Stomach smooth muscle (tissue), 2 donors: Measurements from ENCODE around the gene GDPD4.

ENCODE experiments used
- H3K27ac ChIP-seq: one replicate; pipeline ENCODE4 v1.7.0; 2013; ENCODE audit warnings: mild to moderate bottlenecking, low read length, inconsistent platforms
- H3K27me3 ChIP-seq, 2 donors: one replicate each; pipeline ENCODE4 v1.7.0; 2013; ENCODE audit warnings: low read length in 2 of 2; ENCODE audit not compliant: insufficient read depth in 2 of 2, control insufficient read depth in 1 of 2
- H3K36me3 ChIP-seq, 2 donors: one replicate each; pipeline ENCODE4 v1.7.0; 2013; ENCODE audit warnings: low read length in 2 of 2; ENCODE audit not compliant: control insufficient read depth in 2 of 2, insufficient read depth in 2 of 2
- H3K4me1 ChIP-seq: one replicate; pipeline ENCODE4 v1.7.0; 2013; ENCODE audit warnings: low read length; ENCODE audit not compliant: control insufficient read depth, insufficient read depth
- H3K4me3 ChIP-seq, 2 donors: one replicate each; pipeline ENCODE4 v1.7.0; 2013; ENCODE audit warnings: low read length in 2 of 2
- H3K9ac ChIP-seq, 2 donors: one replicate each; pipeline ENCODE4 v1.7.0; 2013; ENCODE audit warnings: low read length in 2 of 2, mild to moderate bottlenecking in 1 of 2
- H3K9me3 ChIP-seq, 2 donors: one replicate each; pipeline ENCODE4 v1.7.0; 2013; ENCODE audit warnings: low read length in 2 of 2; ENCODE audit not compliant: control insufficient read depth in 2 of 2
- donor health status: healthy.
- donor health status: Pancreatic carcinoma.

GDPD4 gene

DNA sequence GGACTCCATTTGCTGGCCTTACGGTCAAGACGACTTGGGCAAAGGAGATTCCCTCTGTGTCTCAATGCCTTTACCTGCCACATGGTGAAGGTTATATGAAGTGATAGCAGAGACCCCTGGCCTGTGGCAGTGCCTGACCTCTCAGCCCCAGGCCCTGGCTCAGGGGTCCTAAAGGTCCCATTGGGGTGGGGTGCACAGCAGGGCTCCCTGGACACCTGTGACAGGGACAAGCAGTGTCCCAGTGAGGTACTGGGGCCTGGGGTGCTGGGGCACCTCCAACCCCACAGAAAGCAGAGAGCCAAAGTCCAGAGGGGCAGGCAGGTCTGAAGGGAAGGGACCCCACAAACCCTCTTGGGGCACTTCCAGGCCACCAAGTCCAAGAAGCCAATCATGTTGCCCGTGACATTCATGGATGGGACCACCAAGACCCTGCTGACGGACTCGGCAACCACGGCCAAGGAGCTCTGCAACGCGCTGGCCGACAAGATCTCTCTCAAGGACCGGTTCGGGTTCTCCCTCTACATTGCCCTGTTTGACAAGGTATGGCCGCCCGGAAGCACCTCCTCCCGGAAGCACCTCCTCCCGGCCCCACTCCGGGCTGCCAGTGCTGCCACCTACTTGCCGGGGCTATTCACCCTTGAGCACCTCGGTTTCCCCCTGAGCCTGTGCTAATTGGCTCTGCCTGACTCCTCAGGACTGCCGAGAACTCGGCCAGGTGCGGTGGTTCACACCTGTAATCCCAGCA, 111.0 kb downstream of the GDPD4 start:
- no peaks in the 10 kb centered on the region for H3K9me3 ChIP-seq
- no peak overlapping the region for H3K9ac ChIP-seq
- no peaks in the 10 kb centered on the region for H3K27me3 ChIP-seq
- no peaks in the 10 kb centered on the region for H3K36me3 ChIP-seq
- no peak overlapping the region for H3K4me3 ChIP-seq
- H3K27ac ChIP-seq: no peak overlapping the region
- H3K4me1 ChIP-seq: no peaks in the 10 kb centered on the region

- no peaks in the 10 kb centered on the region for H3K9me3 ChIP-seq
- no peak overlapping the region for H3K9ac ChIP-seq
- H3K27ac ChIP-seq: no peak overlapping the region
- H3K4me3 ChIP-seq: no peak overlapping the region
- no peaks in the 10 kb centered on the region for H3K27me3 ChIP-seq
- no peaks in the 10 kb centered on the region for H3K36me3 ChIP-seq
- no peaks in the 10 kb centered on the region for H3K4me1 ChIP-seq
Measured at GRCh38 chr11:77189588-77190210, 111.8 kb downstream of the GDPD4 start.

DNA sequence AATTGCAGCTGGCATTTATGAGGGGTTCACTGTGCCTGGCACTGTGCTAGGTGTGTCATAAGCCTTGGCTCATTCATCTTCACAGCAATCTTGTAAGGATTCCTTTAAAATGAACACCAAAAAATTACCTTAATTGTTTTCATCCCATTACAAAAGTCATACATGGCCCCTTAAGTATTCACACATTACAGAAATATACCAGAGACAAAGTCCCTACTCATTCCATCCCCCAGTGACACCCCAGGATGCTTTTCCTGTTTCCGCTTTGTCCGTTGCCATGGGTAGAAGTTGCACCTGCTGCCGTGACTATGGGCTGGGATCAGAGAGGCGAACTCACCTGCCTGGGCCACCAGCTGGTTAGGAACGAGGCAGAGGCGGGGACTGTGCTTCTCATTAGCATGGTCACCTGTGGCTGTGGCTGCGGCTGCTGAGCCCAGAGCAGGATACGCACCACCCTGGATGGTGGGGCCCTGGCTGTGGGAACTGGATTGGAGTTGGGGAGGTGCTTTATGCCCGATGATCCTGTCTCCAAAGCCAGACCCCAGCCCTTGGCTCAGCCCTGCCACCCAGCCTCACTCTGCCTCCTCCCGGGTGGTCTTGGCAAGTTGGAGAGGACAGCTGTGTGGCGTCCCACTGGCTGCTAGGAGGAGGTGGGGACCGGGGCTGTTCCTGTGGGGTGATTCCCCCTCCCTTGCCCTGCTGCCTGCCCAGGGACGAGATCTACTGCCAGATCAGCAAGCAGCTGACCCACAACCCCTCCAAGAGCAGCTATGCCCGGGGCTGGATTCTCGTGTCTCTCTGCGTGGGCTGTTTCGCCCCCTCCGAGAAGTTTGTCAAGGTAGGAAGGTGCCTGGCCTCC, 112.6 kb downstream of the GDPD4 start:
- H3K27ac ChIP-seq: no peak overlapping the region
- no peaks in the 10 kb centered on the region for H3K4me1 ChIP-seq
- no peak overlapping the region for H3K4me3 ChIP-seq
- H3K36me3 ChIP-seq: no peaks in the 10 kb centered on the region
- no peak overlapping the region for H3K9ac ChIP-seq
- no peaks in the 10 kb centered on the region for H3K9me3 ChIP-seq
- H3K27me3 ChIP-seq: no peaks in the 10 kb centered on the region

DNA sequence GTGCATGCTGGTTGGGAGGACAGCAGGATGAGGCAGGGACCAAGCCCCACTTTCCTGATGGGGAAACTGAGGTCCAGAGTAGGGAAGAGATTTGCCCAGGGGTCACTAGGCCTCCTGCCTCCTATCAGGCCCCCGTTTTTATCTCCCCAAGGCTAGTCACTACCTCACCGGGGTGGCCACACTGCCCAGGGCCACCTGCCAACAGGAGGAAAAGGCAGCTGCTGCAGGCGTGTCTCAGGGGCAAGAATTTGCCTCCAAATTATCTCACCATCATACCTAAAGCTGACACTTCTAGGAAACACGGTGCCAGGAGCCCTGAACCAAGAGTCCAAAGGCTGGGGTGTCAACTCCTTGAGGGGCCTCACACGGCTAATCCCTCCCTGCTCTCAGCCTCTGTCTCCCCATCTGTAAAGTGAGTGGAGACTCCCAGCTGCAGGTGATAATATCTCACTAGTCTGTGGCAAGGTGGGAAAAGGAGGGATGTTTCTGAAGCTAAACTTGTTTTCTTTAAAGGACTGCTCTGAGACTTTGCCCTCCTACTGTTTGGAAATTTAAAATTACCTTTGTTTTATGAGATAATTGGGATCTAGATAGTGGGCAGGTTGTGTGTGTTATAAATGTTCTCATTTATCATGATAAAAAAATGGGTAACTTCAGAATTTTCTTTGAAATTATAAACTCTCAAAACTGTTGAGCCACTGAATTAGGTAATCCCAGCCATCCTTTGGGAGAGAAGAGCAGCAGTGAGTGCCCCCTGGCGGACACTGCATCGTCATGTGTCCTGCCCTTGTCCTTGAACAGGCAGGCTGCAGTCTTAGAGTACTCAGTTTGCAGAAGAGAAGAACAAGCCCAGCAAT, 113.5 kb downstream of the GDPD4 start:
- Histone ChIP-seq H3K36me3 (no peaks in the 10 kb centered on the region), H3K9me3 (no peaks in the 10 kb centered on the region), H3K27ac (no peak overlapping the region), H3K4me3 (no peak overlapping the region), H3K9ac (no peak overlapping the region), H3K4me1 (no peaks in the 10 kb centered on the region), H3K27me3 (no peaks in the 10 kb centered on the region)

DNA sequence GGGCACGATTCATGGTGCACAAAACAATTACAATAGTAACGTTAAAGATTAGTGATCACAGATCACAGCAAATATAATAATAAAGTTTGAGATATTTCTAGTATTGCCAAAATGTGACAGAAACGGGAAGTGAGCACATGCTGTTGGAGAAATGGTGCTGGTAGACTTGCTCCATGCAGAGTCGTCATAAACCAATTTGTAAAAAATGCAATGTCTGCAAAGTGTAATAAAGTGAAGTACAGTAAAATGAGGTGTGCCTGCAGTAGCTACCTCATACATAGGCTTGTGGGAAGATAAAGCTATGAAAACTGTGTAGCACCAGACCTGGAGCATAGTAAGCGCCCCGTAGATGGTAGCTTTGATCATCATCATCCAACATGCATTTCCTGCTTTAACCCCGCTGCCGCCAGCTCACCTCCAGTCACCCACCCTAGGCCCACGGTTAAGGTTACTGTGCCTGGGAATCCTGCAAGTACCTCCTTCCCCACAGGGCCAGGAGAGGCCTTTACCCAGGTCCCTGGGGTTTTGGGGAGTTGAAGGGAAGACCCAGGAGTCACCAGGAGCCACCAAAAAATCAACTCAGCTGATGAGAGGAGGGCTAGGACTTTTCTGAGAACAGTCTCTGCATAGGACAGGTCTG, 114.3 kb downstream of the GDPD4 start:
- H3K36me3 ChIP-seq: no peaks in the 10 kb centered on the region
- no peaks in the 10 kb centered on the region for H3K9me3 ChIP-seq
- no peaks in the 10 kb centered on the region for H3K4me1 ChIP-seq
- H3K27me3 ChIP-seq: no peaks in the 10 kb centered on the region
- no peak overlapping the region for H3K9ac ChIP-seq
- no peak overlapping the region for H3K4me3 ChIP-seq
- H3K27ac ChIP-seq: no peak overlapping the region

DNA sequence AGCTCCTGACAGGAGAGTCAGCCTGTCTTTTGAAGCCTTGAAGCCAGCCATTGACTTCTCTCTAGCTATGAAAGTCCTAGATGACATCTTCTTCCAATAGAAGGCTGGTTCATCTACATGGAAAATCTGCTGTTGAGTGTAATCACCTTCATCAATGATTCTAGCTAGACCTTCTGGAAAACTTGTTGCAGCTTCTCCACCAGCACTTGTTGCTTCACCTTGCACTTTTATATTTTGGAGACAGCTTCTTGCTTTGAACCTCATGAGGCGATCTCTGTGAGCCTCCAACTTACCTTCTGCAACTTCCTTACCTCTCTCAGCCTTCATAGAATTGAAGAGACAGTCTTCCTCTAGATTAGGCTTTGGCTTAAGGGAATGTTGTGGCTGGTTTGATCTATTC, 115.2 kb downstream of the GDPD4 start:
- Histone ChIP-seq H3K36me3 (no peaks in the 10 kb centered on the region), H3K9ac (no peak overlapping the region), H3K4me1 (no peaks in the 10 kb centered on the region), H3K9me3 (no peaks in the 10 kb centered on the region), H3K4me3 (no peak overlapping the region), H3K27ac (no peak overlapping the region), H3K27me3 (no peaks in the 10 kb centered on the region)

DNA sequence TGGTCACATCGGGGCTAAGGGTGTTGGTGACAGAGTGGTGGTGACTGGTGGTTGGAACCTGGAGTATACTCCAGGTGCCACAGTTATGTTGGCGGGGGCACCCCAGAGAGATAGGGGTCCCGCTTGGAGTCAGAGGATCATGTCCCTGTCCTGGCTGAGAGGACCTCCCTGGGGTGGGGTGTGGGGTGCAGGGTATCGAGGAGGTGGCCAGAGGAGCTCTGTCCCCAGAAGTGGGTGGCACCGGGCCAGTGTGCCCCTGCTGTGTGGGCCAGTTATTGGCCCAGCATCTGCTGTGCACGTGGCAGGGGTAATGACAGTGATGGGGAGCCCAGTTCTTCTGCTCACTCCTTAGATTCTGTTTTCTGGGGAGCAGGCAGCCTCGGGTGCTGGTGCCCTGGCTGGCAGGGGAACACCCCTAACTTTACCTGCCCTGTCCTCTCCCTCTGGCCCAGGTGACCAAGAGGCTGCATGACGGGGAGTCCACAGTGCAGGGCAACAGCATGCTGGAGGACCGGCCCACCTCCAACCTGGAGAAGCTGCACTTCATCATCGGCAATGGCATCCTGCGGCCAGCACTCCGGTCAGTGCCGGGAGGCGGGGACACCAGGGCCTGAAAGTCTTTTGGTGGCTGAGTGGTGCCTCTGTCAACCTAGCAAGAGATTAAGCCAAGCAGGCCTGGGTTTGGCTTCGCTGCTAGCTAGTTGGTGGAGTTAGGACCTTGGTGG, 117.2 kb downstream of the GDPD4 start:
- H3K9me3 ChIP-seq: no peaks in the 10 kb centered on the region
- no peak overlapping the region for H3K4me3 ChIP-seq
- H3K27me3 ChIP-seq: no peaks in the 10 kb centered on the region
- no peak overlapping the region for H3K9ac ChIP-seq
- H3K36me3 ChIP-seq: no peaks in the 10 kb centered on the region
- no peak overlapping the region for H3K27ac ChIP-seq
- H3K4me1 ChIP-seq: no peaks in the 10 kb centered on the region

DNA sequence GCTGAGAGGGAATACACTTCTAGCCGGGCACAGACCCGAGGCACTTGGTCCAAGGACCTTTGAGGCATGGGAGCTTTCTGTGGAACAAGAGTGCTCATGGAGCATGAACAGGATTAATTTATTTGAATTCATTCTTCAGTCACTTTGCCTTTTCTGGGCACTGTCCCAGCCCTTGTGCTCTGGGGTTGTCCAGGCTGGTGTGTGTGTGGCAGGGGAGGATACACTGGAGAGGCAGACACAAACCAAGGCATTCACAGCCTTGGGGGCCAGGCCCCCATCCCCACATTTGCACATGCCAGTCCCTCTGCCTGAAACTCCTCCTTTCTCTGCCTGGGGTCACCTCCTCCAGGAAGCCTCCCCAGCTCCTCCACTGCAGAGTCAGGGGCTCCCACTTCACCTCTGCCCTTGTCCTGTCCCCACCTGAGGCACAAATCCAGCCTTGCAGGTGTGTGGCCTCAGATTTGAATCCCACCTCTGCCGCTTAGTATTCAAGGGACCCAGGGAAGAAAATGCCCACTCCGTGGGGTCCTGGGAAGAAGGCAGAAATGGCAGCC, 118.0 kb downstream of the GDPD4 start:
- Histone ChIP-seq H3K9me3 (no peaks in the 10 kb centered on the region), H3K4me3 (no peak overlapping the region), H3K4me1 (no peaks in the 10 kb centered on the region), H3K27me3 (no peaks in the 10 kb centered on the region), H3K9ac (no peak overlapping the region), H3K36me3 (no peaks in the 10 kb centered on the region), H3K27ac (no peak overlapping the region)

DNA sequence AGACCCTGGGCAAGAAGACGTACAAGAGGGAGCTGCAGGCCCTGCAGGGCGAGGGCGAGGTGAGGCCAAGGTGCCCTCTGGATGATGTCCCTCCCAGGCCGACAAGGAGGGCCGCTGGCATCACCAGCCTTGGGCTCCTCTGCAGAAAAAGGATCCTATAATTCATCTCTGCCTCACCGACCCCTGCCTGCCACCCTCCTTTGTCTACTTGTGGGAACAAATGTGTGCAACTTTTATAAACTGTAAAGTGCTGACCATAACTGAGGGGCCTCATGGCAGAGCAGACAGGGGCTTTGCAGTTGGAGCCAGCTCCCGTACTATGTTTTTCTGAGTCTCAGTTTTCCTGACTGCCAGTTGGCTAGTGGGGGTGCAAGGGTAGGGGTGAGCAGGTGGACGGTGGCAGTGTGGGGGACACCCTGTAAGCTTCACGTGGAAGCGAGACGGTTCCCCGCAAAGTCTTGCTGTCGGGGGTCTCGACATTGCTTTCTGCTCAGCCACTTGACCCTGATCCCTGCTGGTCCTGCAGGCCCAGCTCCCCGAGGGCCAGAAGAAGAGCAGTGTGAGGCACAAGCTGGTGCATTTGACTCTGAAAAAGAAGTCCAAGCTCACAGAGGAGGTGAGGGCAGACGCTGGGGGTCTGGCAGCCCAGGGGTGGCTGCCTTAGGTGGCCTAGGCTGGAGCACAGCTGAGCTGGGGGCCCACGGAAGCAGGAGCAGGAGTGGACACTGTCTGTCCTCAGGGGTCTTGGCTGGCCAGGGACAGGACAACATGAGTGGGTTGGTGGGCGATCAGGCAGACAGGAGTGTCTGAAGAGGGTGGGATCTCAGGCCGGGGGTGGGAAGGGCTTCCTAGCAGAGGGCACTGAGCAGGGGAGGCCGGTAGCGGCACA, 118.7 kb downstream of the GDPD4 start:
- H3K9me3 ChIP-seq: no peaks in the 10 kb centered on the region
- no peak overlapping the region for H3K9ac ChIP-seq
- no peaks in the 10 kb centered on the region for H3K36me3 ChIP-seq
- no peak overlapping the region for H3K27ac ChIP-seq
- H3K27me3 ChIP-seq: no peaks in the 10 kb centered on the region
- H3K4me3 ChIP-seq: no peak overlapping the region
- no peaks in the 10 kb centered on the region for H3K4me1 ChIP-seq
